Testis (tissue), 3 donors: Measurements from ENCODE around the gene ANKRD13C. TPM values are rescaled to one million over a fixed set of nuclear protein-coding genes. Genes with fewer than 3 reads are reported as not detected.
A peak's percentile ranks its signal among the peaks of the same experiment; 100 is the strongest.

Experiments
- DNase-seq: peaks from one replicate; pipeline ENCODE4 v3.0.0-alpha.2; 2019
- H3K27ac ChIP-seq, 2 donors: fragments of 200-600 bp; sonication (generic); one replicate each; pipeline ENCODE4 v1.5.1; 2019
- H3K27me3 ChIP-seq: fragments of 200-600 bp; sonication (generic); one replicate; pipeline ENCODE4 v1.5.1; 2019
- H3K36me3 ChIP-seq: fragments of 200-600 bp; sonication (generic); one replicate; pipeline ENCODE4 v1.5.1; 2017; ENCODE audit warnings: low read depth; ENCODE audit errors: missing control alignments
- H3K4me1 ChIP-seq: fragments of 200-600 bp; sonication (generic); one replicate; pipeline ENCODE4 v1.5.1; 2019
- H3K4me3 ChIP-seq, 2 donors: fragments of 200-600 bp; sonication (generic); one replicate each; pipeline ENCODE4 v1.5.1; 2017 to 2019
- H3K9me3 ChIP-seq: fragments of 200-600 bp; sonication (generic); one replicate; pipeline ENCODE4 v1.5.1; 2017
- CTCF ChIP-seq, 3 experiments: fragments of 450-650 bp in 2 of 3; fragments of 200-600 bp in 1 of 3; sonication (generic) in 1 of 3; IDR thresholded peaks; one replicate each; pipeline ENCODE4 v1.5.1; 2016 to 2019; ENCODE audit warnings: antibody characterized with exemption in 3 of 3, mild to moderate bottlenecking in 2 of 3, moderate library complexity in 1 of 3
- POLR2A ChIP-seq: fragments of 450-650 bp; IDR thresholded peaks from one replicate; pipeline ENCODE4 v1.6.1; 2017; ENCODE audit warnings: antibody characterized with exemption, mild to moderate bottlenecking, moderate library complexity
- WGBS, 2 donors: methylation state at CpG; one replicate each; pipeline ENCODE4 v1.1.5; 2018; 5-methylcytosine and 5-hydroxymethylcytosine counted together
- intact Hi-C: fragments of 100-400 bp; cut with DNase I; formaldehyde crosslinking; loops from one replicate; pipeline ENCODE4 v1.15.1; 2023; ENCODE audit warnings: low total_unique reads
- polyA plus RNA-seq: library from polyadenylated mRNA; stranded (reverse); fragments of 350-450 nt; fragmentation: Illumina TruSeq; extraction: RNeasy Lipid Tissue Mini Kit (QIAGEN cat#74804); gene quantifications from one replicate; pipeline ENCODE4 v1.2.3, GENCODE V29; 2014; ENCODE audit warnings: low read depth, low replicate concordance; ENCODE audit not compliant: insufficient read depth
- total RNA-seq, 2 donors: library from RNA; depleted of rRNA; stranded (reverse); fragments of >200 nt; gene quantifications; one replicate each; pipeline ENCODE4 v1.2.3, GENCODE V29; 2016

ANKRD13C gene
- total and polyA plus RNA-seq, 3 donors from 2014 or later = 8.0 to 21.7 (median 18.7) TPM

GRCh38 chr1:70360321-70360720, 5.8 kb upstream of the ANKRD13C start:
- no peaks in the 10 kb centered on the region for H3K4me1 ChIP-seq
- no peak overlapping the region for H3K27ac ChIP-seq
- intact Hi-C loops = no loop called here
- H3K9me3 ChIP-seq = no peaks in the 10 kb centered on the region
- DNase-seq = no peak
- H3K4me3 ChIP-seq = no peak overlapping the region
- TF ChIP-seq POLR2A (no peak), CTCF (IDR thresholded peaks at IDR 0.05) (no peak)
- no peaks in the 10 kb centered on the region for H3K27me3 ChIP-seq
- WGBS, 2 donors = 69 to 71% methylated on average over 5 of the region's 5 CpGs
- no peaks in the 10 kb centered on the region for H3K36me3 ChIP-seq

GRCh38 chr1:70358921-70359564, 4.5 kb upstream of the ANKRD13C start:
- no peak for TF ChIP-seq POLR2A
- no peak for TF ChIP-seq CTCF (IDR thresholded peaks at IDR 0.05)
- H3K9me3 ChIP-seq = no peaks in the 10 kb centered on the region
- intact Hi-C loops = no loop called here
- no peaks in the 10 kb centered on the region for H3K27me3 ChIP-seq
- no peaks in the 10 kb centered on the region for H3K36me3 ChIP-seq
- no peak overlapping the region for H3K27ac ChIP-seq
- H3K4me3 ChIP-seq = no peak overlapping the region
- DNase-seq = no peak
- WGBS, 2 donors = 87 to 89% methylated on average over 7 of the region's 7 CpGs
- no peaks in the 10 kb centered on the region for H3K4me1 ChIP-seq

GRCh38 chr1:70355920-70356319, 1.4 kb upstream of the ANKRD13C start:
- H3K27me3 ChIP-seq = no peaks in the 10 kb centered on the region
- intact Hi-C loops = no loop called here
- TF ChIP-seq POLR2A (no peak), CTCF (IDR thresholded peaks at IDR 0.05) (no peak)
- no peaks in the 10 kb centered on the region for H3K36me3 ChIP-seq
- DNase-seq = no peak
- 56 to 57% methylated on average over 7 of the region's 7 CpGs for WGBS, 2 donors
- no peak overlapping the region for H3K4me3 ChIP-seq
- H3K9me3 ChIP-seq = no peaks in the 10 kb centered on the region
- H3K4me1 ChIP-seq = peaks cover 11% of the 10 kb centered on the region
- no peak overlapping the region for H3K27ac ChIP-seq

GRCh38 chr1:70355111-70355407, 537 bp upstream of the ANKRD13C start:
- Histone ChIP-seq H3K4me1 (peaks cover 11% of the 10 kb centered on the region), H3K36me3 (no peaks in the 10 kb centered on the region), H3K27me3 (no peaks in the 10 kb centered on the region), H3K27ac (peak overlapping the region; percentile 87 to 93), H3K9me3 (no peaks in the 10 kb centered on the region), H3K4me3 (peak overlapping the region; percentile 83 to 86)
- intact Hi-C loops = no loop called here
- no peak for DNase-seq
- TF ChIP-seq POLR2A = no peak
- no peak for TF ChIP-seq CTCF (IDR thresholded peaks at IDR 0.05)
- WGBS, 2 donors = 27 to 40% methylated on average over 6 of the region's 6 CpGs

GRCh38 chr1:70353601-70354331, 756 bp downstream of the ANKRD13C start:
- intact Hi-C loops = no loop called here
- 0 to 1% methylated on average over 7 to 34 of the region's 34 CpGs for WGBS, 2 donors
- peak overlapping the region; percentile 87 to 93 for H3K27ac ChIP-seq
- H3K9me3 ChIP-seq = no peaks in the 10 kb centered on the region
- no peak for TF ChIP-seq CTCF (IDR thresholded peaks at IDR 0.05)
- no peak for TF ChIP-seq POLR2A
- peak; percentile 58 for DNase-seq
- no peaks in the 10 kb centered on the region for H3K36me3 ChIP-seq
- H3K4me1 ChIP-seq = peaks cover 11% of the 10 kb centered on the region
- peak overlapping the region; percentile 83 to 86 for H3K4me3 ChIP-seq
- H3K27me3 ChIP-seq = no peaks in the 10 kb centered on the region
